ENCODE data around the gene RSPH6A. TPM values are rescaled to one million over a fixed set of nuclear protein-coding genes. Genes with fewer than 3 reads are reported as not detected.

The RSPH6A gene
- total and polyA plus RNA-seq, 2 of the 13 experiments (the other 11 are each of a cell fraction or from before 2014, with no cell fraction given), result 0.07 TPM; not detected in 1

GRCh38 chr19:45768984-45769782 lies 45.9 kb downstream of the RSPH6A start, which contains the start of gene SIX5 (continued):
- TF ChIP-seq, protein P1, sequence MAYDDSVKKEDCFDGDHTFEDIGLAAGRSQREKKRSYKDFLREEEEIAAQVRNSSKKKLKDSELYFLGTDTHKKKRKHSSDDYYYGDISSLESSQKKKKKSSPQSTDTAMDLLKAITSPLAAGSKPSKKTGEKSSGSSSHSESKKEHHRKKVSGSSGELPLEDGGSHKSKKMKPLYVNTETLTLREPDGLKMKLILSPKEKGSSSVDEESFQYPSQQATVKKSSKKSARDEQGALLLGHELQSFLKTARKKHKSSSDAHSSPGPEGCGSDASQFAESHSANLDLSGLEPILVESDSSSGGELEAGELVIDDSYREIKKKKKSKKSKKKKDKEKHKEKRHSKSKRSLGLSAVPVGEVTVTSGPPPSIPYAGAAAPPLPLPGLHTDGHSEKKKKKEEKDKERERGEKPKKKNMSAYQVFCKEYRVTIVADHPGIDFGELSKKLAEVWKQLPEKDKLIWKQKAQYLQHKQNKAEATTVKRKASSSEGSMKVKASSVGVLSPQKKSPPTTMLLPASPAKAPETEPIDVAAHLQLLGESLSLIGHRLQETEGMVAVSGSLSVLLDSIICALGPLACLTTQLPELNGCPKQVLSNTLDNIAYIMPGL (CRISPR knock-in tag; IDR thresholded peaks at IDR 0.05; ENCODE audit: borderline replicate concordance in 1 of 2, low read depth in 1 of 2), result peak in 1 of 2 experiments; percentile 79; a peak in 1 of 4 replicates
- peak; percentile 17; the same call in 1 of the 2 replicates for TF ChIP-seq ZMYM4 (CRISPR knock-in tag; IDR thresholded peaks at IDR 0.05)
- TF ChIP-seq KAT8 (CRISPR knock-in tag; IDR thresholded peaks at IDR 0.05), result peak; percentile 70
- TF ChIP-seq ZNF839 (CRISPR knock-in tag; IDR thresholded peaks at IDR 0.05; ENCODE audit: borderline replicate concordance), result no peak
- no peak for TF ChIP-seq KDM6A (CRISPR knock-in tag; IDR thresholded peaks at IDR 0.05; ENCODE audit: low read depth)
- TF ChIP-seq, protein P2, sequence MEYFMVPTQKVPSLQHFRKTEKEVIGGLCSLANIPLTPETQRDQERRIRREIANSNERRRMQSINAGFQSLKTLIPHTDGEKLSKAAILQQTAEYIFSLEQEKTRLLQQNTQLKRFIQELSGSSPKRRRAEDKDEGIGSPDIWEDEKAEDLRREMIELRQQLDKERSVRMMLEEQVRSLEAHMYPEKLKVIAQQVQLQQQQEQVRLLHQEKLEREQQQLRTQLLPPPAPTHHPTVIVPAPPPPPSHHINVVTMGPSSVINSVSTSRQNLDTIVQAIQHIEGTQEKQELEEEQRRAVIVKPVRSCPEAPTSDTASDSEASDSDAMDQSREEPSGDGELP (IDR thresholded peaks at IDR 0.05; ENCODE audit: borderline replicate concordance, low read depth), result peak; percentile 100
- TF ChIP-seq ZNF354B (CRISPR knock-in tag; IDR thresholded peaks at IDR 0.05), result no peak
- TF ChIP-seq ARNT2 (CRISPR knock-in tag; IDR thresholded peaks at IDR 0.05; ENCODE audit: low read depth), result peak; percentile 31; the same call in 1 of the 2 replicates
- TF ChIP-seq TP53 (CRISPR knock-in tag; conservative IDR thresholded peaks at IDR 0.05), result no peak
- TF ChIP-seq ELF4 (CRISPR knock-in tag; IDR thresholded peaks at IDR 0.05; ENCODE audit: borderline replicate concordance), result peak; percentile 77; the same call in 1 of the 2 replicates
- TF ChIP-seq RFXAP (CRISPR knock-in tag; IDR thresholded peaks at IDR 0.05; ENCODE audit: borderline replicate concordance), result peak; percentile 86; the same call in 1 of the 2 replicates
- TF ChIP-seq PAF1 (CRISPR knock-in tag; IDR thresholded peaks at IDR 0.05), result no peak
- no peak for TF ChIP-seq PRMT3 (CRISPR knock-in tag; IDR thresholded peaks at IDR 0.05; ENCODE audit: borderline replicate concordance, low read depth)
- TF ChIP-seq RBAK (CRISPR knock-in tag; IDR thresholded peaks at IDR 0.05), result no peak
- peak; percentile 70 for TF ChIP-seq HDAC1 (CRISPR knock-in tag; IDR thresholded peaks at IDR 0.05)
- TF ChIP-seq ZNF350 (CRISPR knock-in tag; IDR thresholded peaks at IDR 0.05; ENCODE audit: borderline replicate concordance, low read depth), result peak; percentile 35; the same call in 1 of the 2 replicates
- no peak for TF ChIP-seq FOSL2 (CRISPR knock-in tag; IDR thresholded peaks at IDR 0.05)

All from HepG2 (cell line).